ENCODE results near the gene CADM4.

Gene CADM4

GRCh38 chr19:43578787-43579186 is 60.9 kb downstream of the CADM4 start:
- no peak overlapping the region for H2BK5ac ChIP-seq (ENCODE audit: low read length)
- no peak for DNase-seq (ENCODE audit: low spot score)
- H3K4me2 ChIP-seq (ENCODE audit: insufficient read depth, low read length, poor library complexity, severe bottlenecking) = no peak overlapping the region
- H2BK120ac ChIP-seq (ENCODE audit: low read depth, low read length) = no peak overlapping the region
- H3K23ac ChIP-seq (ENCODE audit: low read depth, low read length, poor library complexity) = peak overlapping the region; percentile 49
- no peak overlapping the region for H4K91ac ChIP-seq (ENCODE audit: low read depth, low read length, poor library complexity)
- no peak overlapping the region for H2BK15ac ChIP-seq (ENCODE audit: low read length)
- no peak overlapping the region for H3K27ac ChIP-seq (replicated peaks; ENCODE audit: low read length)
- H3K4ac ChIP-seq (ENCODE audit: low read length) = no peak overlapping the region
- no peaks in the 10 kb centered on the region for H3K9me3 ChIP-seq (replicated peaks in 1 of 2; ENCODE audit: control insufficient read depth in 2 of 2, insufficient read depth in 1 of 2, low read depth in 1 of 2, low read length in 2 of 2)
- WGBS, 2 donors (ENCODE audit: extremely low coverage in 2 of 2, insufficient read length in 2 of 2, insufficient replicate concordance in 1 of 2) = no CpG with 5 or more reads among the region's 3 CpGs
- H3K4me1 ChIP-seq (ENCODE audit: control insufficient read depth in 2 of 2, insufficient read depth in 1 of 2, low read depth in 1 of 2, low read length in 2 of 2) = peaks cover 8 to 16% of the 10 kb centered on the region in 2 donors
- H2BK12ac ChIP-seq (ENCODE audit: low read length) = no peak overlapping the region
- no peak overlapping the region for H2AK5ac ChIP-seq (ENCODE audit: low read depth, low read length)
- H3K27me3 ChIP-seq (ENCODE audit: control insufficient read depth in 3 of 3, insufficient read depth in 3 of 3, low read depth in 1 of 3, low read length in 3 of 3) = no peaks in the 10 kb centered on the region
- H3K4me3 ChIP-seq (ENCODE audit: low read length in 2 of 2) = no peak overlapping the region
- peak overlapping the region; percentile 84 for H3K14ac ChIP-seq (ENCODE audit: low read length)
- no peak overlapping the region for H2AFZ ChIP-seq (ENCODE audit: low read length)
- no peak overlapping the region for H4K8ac ChIP-seq (ENCODE audit: low read depth, low read length)
- H3K18ac ChIP-seq (ENCODE audit: low read length) = no peak overlapping the region
- H3K36me3 ChIP-seq (replicated peaks in 1 of 2; ENCODE audit: control insufficient read depth in 2 of 2, insufficient read depth in 2 of 2, low read length in 2 of 2) = peaks cover 2 to 4% of the 10 kb centered on the region in 2 donors
- peaks cover 4% of the 10 kb centered on the region for H3K79me1 ChIP-seq (ENCODE audit: low read depth, low read length)
- H3K9ac ChIP-seq (ENCODE audit: low read depth, low read length, poor library complexity) = no peak overlapping the region

DNA sequence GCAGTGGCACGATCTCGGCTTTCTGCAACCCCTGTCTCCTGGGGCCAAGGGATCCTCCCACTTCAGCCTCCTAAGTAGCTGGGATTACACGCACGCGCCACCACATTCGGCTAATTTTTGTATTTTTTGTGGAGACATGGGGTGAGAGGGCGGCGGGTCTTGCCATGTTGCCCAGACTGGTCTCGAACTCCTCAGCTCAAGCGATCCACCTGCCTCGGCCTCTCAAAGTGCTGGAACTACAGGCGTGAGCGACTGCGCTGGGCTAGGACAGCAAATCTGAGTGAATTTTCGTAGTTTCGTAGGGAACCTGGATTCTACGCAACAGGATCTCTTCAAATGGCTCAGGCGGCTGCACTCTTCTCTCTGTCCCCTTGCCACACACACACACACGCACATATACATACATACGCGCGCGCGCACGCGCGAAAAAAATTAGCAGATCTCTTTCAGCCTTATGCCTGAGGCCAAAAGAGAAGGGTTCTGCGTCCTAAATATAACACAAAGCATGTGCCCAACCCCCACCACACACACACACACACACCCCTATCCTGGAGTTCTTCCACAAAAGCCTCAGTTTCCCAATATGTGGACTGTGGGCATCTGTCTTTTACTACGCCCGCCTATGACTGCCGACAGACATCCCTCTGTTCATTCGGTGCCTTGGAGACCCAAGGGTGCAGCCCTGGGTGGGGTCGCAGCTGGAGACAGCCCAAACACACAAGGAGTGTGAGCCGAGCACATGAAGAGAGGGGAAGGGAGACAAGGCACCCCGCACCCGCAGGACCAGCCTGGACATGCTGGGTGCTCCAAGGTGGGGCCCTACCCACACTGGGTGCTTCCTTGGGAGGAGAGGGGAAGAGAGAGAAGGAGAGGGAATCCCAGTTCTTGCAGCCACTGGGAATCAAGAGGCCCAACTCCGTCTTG is 63.4 kb downstream of the CADM4 start:
- H3K4me2 ChIP-seq (ENCODE audit: insufficient read depth, low read length, poor library complexity, severe bottlenecking) = peak overlapping the region; percentile 43
- peak overlapping the region; percentile 87 for H2BK15ac ChIP-seq (ENCODE audit: low read length)
- H3K14ac ChIP-seq (ENCODE audit: low read length) = no peak overlapping the region
- H3K4ac ChIP-seq (ENCODE audit: low read length) = peak overlapping the region; percentile 90
- peak overlapping the region; percentile 96 for H4K8ac ChIP-seq (ENCODE audit: low read depth, low read length)
- H3K23ac ChIP-seq (ENCODE audit: low read depth, low read length, poor library complexity) = no peak overlapping the region
- WGBS, 2 donors (ENCODE audit: extremely low coverage in 2 of 2, insufficient read length in 2 of 2, insufficient replicate concordance in 1 of 2) = 100% methylated on average over 9 of the region's 37 CpGs; no CpG with 5 or more reads in 1 of the 2 donors
- no peaks in the 10 kb centered on the region for H3K27me3 ChIP-seq (ENCODE audit: control insufficient read depth in 3 of 3, insufficient read depth in 3 of 3, low read depth in 1 of 3, low read length in 3 of 3)
- peak overlapping the region; percentile 30 for H2BK120ac ChIP-seq (ENCODE audit: low read depth, low read length)
- peak overlapping the region; percentile 87 for H2AFZ ChIP-seq (ENCODE audit: low read length)
- H2AK5ac ChIP-seq (ENCODE audit: low read depth, low read length) = peak overlapping the region; percentile 85
- H2BK5ac ChIP-seq (ENCODE audit: low read length) = peak overlapping the region; percentile 93
- peaks cover 4 to 29% of the 10 kb centered on the region in 2 donors for H3K36me3 ChIP-seq (replicated peaks in 1 of 2; ENCODE audit: control insufficient read depth in 2 of 2, insufficient read depth in 2 of 2, low read length in 2 of 2)
- H4K91ac ChIP-seq (ENCODE audit: low read depth, low read length, poor library complexity) = peak overlapping the region; percentile 57
- DNase-seq (ENCODE audit: low spot score) = no peak
- peak overlapping the region; percentile 73 for H3K9ac ChIP-seq (ENCODE audit: low read depth, low read length, poor library complexity)
- no peak overlapping the region for H2BK12ac ChIP-seq (ENCODE audit: low read length)
- peaks cover 8 to 15% of the 10 kb centered on the region in 2 donors for H3K4me1 ChIP-seq (ENCODE audit: control insufficient read depth in 2 of 2, insufficient read depth in 1 of 2, low read depth in 1 of 2, low read length in 2 of 2)
- H3K27ac ChIP-seq (replicated peaks; ENCODE audit: low read length) = peak overlapping the region; percentile 70
- no peaks in the 10 kb centered on the region for H3K9me3 ChIP-seq (replicated peaks in 1 of 2; ENCODE audit: control insufficient read depth in 2 of 2, insufficient read depth in 1 of 2, low read depth in 1 of 2, low read length in 2 of 2)
- peak overlapping the region in 1 of 2 donors; percentile 30 for H3K4me3 ChIP-seq (ENCODE audit: low read length in 2 of 2)
- peak overlapping the region; percentile 61 for H3K18ac ChIP-seq (ENCODE audit: low read length)
- peaks cover 4% of the 10 kb centered on the region for H3K79me1 ChIP-seq (ENCODE audit: low read depth, low read length)

DNA sequence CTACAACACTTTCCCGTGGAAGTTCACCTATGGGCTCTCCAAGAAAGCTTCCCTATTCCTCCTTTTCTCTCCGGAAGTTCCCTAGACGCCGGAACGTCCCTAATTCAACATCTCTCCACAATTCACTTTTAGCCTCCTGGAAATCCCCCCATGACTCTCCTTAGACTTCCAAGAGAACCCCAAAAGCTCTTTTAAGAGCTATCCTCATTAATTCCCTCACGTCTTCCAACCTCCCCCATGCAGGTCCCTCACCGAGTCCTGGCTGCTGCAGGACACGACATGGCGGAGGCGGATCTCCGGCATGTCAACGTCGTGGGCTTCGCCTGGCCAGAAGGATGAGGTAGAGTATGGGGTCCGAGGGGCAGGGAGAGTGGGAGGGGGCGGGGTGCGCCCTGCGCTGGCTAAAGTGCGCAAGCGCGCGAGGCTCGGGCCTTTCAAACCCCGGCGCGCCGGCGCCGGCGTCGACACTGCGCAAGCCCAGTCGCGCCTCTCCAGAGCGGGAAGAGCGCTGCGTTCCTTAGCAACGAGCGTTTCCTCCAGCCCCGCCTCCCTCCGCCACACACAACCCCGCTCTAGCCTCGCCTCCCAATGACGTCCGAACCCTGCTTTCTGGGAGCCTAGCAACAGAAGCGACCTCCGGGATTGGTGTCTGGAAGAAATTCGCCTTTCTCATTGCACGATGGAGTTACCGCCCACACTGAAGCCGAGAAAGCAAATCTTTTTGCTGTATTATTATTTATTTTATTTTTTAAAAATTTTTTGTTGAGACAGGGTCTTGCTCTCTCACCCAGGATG is 64.3 kb downstream of the CADM4 start, which contains the start of the genes PINLYP and XRCC1:
TSS of gene PINLYP (plus strand) at position 646 of the 795 bp plus-strand sequence. CDS start 1,391 bp downstream, outside the sequence.
TSS of gene XRCC1 (minus strand) at position 372 of the 795 bp plus-strand sequence. CDS start at position 303, 69 bp downstream.
- Histone ChIP-seq H3K27ac (replicated peaks; ENCODE audit: low read length) (peak within 1 kb of the TSS; percentile 70), H3K18ac (ENCODE audit: low read length) (peak within 1 kb of the TSS; percentile 61), H3K27me3 (ENCODE audit: control insufficient read depth in 3 of 3, insufficient read depth in 3 of 3, low read depth in 1 of 3, low read length in 3 of 3) (no peaks in the 10 kb centered on the region), H3K9ac (ENCODE audit: low read depth, low read length, poor library complexity) (peak within 1 kb of the TSS; percentile 96), H2BK120ac (ENCODE audit: low read depth, low read length) (peak within 1 kb of the TSS; percentile 30), H2AFZ (ENCODE audit: low read length) (peak within 1 kb of the TSS; percentile 87), H3K23ac (ENCODE audit: low read depth, low read length, poor library complexity) (peak within 1 kb of the TSS; percentile 50), H4K8ac (ENCODE audit: low read depth, low read length) (peak within 1 kb of the TSS; percentile 96), H4K91ac (ENCODE audit: low read depth, low read length, poor library complexity) (peak within 1 kb of the TSS; percentile 57), H2BK15ac (ENCODE audit: low read length) (peak within 1 kb of the TSS; percentile 87), H2AK5ac (ENCODE audit: low read depth, low read length) (peak within 1 kb of the TSS; percentile 85), H2BK12ac (ENCODE audit: low read length) (no peak within 1 kb of the TSS), H3K4me1 (ENCODE audit: control insufficient read depth in 2 of 2, insufficient read depth in 1 of 2, low read depth in 1 of 2, low read length in 2 of 2) (peaks cover 8 to 12% of the 10 kb centered on the region in 2 donors), H3K4me3 (ENCODE audit: low read length in 2 of 2) (peak within 1 kb of the TSS; percentile 82 to 93), H3K4ac (ENCODE audit: low read length) (peak within 1 kb of the TSS; percentile 90), H3K36me3 (replicated peaks in 1 of 2; ENCODE audit: control insufficient read depth in 2 of 2, insufficient read depth in 2 of 2, low read length in 2 of 2) (peaks cover 4 to 36% of the 10 kb centered on the region in 2 donors), H2BK5ac (ENCODE audit: low read length) (peak within 1 kb of the TSS; percentile 93), H3K14ac (ENCODE audit: low read length) (no peak within 1 kb of the TSS), H3K79me1 (ENCODE audit: low read depth, low read length) (peaks cover 4% of the 10 kb centered on the region), H3K9me3 (replicated peaks in 1 of 2; ENCODE audit: control insufficient read depth in 2 of 2, insufficient read depth in 1 of 2, low read depth in 1 of 2, low read length in 2 of 2) (no peaks in the 10 kb centered on the region), H3K4me2 (ENCODE audit: insufficient read depth, low read length, poor library complexity, severe bottlenecking) (peak within 1 kb of the TSS; percentile 75)
- DNase-seq (ENCODE audit: low spot score) = peak; percentile 97
- no CpG with 5 or more reads among the region's 51 CpGs for WGBS, 2 donors (ENCODE audit: extremely low coverage in 2 of 2, insufficient read length in 2 of 2, insufficient replicate concordance in 1 of 2)

Data from neuronal stem cell (in vitro differentiated cells).